Osteoblast (primary cell): ENCODE results near the gene LRP1B. TPM values are rescaled to one million over a fixed set of nuclear protein-coding genes. Genes with fewer than 3 reads are reported as not detected.

Experiments used
- DNase-seq: peaks from one replicate; pipeline ENCODE4 v3.0.0; 2011; ENCODE audit warnings: low spot score, mixed read lengths; ENCODE audit not compliant: insufficient read length; ENCODE audit errors: missing footprints
- H2AFZ ChIP-seq: 2 replicates; pipeline ENCODE4 v1.6.0; 2011; ENCODE audit warnings: mild to moderate bottlenecking, low read length
- H3K27ac ChIP-seq: 2 replicates; pipeline ENCODE4 v1.5.1; 2011; ENCODE audit warnings: mild to moderate bottlenecking, low read depth, low read length, moderate library complexity
- H3K27me3 ChIP-seq: 2 replicates; pipeline ENCODE4 v1.6.0; 2012; ENCODE audit warnings: mild to moderate bottlenecking, control low read depth, inconsistent platforms, low read length, moderate library complexity; ENCODE audit not compliant: insufficient read depth
- H3K36me3 ChIP-seq: 2 replicates; pipeline ENCODE4 v1.5.1; 2011; ENCODE audit warnings: mild to moderate bottlenecking, low read length, control low read depth, moderate library complexity; ENCODE audit not compliant: insufficient read depth
- H3K4me1 ChIP-seq: 2 replicates; pipeline ENCODE4 v1.5.1; 2011; ENCODE audit warnings: mild to moderate bottlenecking, low read length, control low read depth, moderate library complexity; ENCODE audit not compliant: insufficient read depth
- H3K4me2 ChIP-seq: 2 replicates; pipeline ENCODE4 v1.6.0; 2011; ENCODE audit warnings: mild to moderate bottlenecking, low read length; ENCODE audit not compliant: insufficient read depth
- H3K4me3 ChIP-seq: fragments of 200-600 bp; sonication (generic); 3 replicates; pipeline ENCODE4 v1.5.1; 2012; ENCODE audit warnings: mild to moderate bottlenecking, low read length, inconsistent platforms; ENCODE audit not compliant: insufficient read depth
- H3K79me2 ChIP-seq: 2 replicates; pipeline ENCODE4 v1.6.0; 2012; ENCODE audit warnings: mild to moderate bottlenecking, low read length, control low read depth, inconsistent platforms; ENCODE audit not compliant: insufficient read depth
- H3K9me3 ChIP-seq: 2 replicates; pipeline ENCODE4 v1.5.1; 2011; ENCODE audit warnings: low read depth, low read length, control low read depth
- H4K20me1 ChIP-seq: 2 replicates; pipeline ENCODE4 v1.6.0; 2012; ENCODE audit warnings: mild to moderate bottlenecking, low read length, control low read depth; ENCODE audit not compliant: insufficient read depth
- CTCF ChIP-seq: IDR thresholded peaks from 2 replicates; pipeline ENCODE4 v1.5.1; 2011; ENCODE audit warnings: mild to moderate bottlenecking, low read depth, low read length, moderate library complexity; ENCODE audit errors: extremely low read depth
- total RNA-seq: library from RNA; depleted of rRNA; stranded (reverse); fragments of >200 nt; gene quantifications from 2 replicates; pipeline ENCODE4 v1.2.3, GENCODE V29; 2012

Gene LRP1B
- total RNA-seq, 1 donor = not detected

- H4K20me1 ChIP-seq = no peaks in the 10 kb centered on the region
- H3K4me1 ChIP-seq = no peaks in the 10 kb centered on the region
- no peak overlapping the region for H3K27ac ChIP-seq
- no peak overlapping the region for H3K4me2 ChIP-seq
- H3K36me3 ChIP-seq = no peaks in the 10 kb centered on the region
- no peak overlapping the region for H2AFZ ChIP-seq
- no peaks in the 10 kb centered on the region for H3K79me2 ChIP-seq
- no peaks in the 10 kb centered on the region for H3K27me3 ChIP-seq
- H3K9me3 ChIP-seq = no peaks in the 10 kb centered on the region
- TF ChIP-seq CTCF = no peak
- H3K4me3 ChIP-seq = no peak overlapping the region
- no peak for DNase-seq
These were observed 1360.2 kb downstream of the LRP1B start for GRCh38 chr2:140770645-140771044.

- Histone ChIP-seq H3K4me3 (no peak overlapping the region), H3K4me2 (no peak overlapping the region), H4K20me1 (no peaks in the 10 kb centered on the region), H3K79me2 (no peaks in the 10 kb centered on the region), H2AFZ (no peak overlapping the region), H3K9me3 (no peaks in the 10 kb centered on the region), H3K27ac (no peak overlapping the region), H3K36me3 (no peaks in the 10 kb centered on the region), H3K4me1 (no peaks in the 10 kb centered on the region), H3K27me3 (no peaks in the 10 kb centered on the region)
- TF ChIP-seq CTCF = no peak
- no peak for DNase-seq
These were observed 1369.0 kb downstream of the LRP1B start for GRCh38 chr2:140761807-140762206.

- Histone ChIP-seq H3K79me2 (no peaks in the 10 kb centered on the region), H4K20me1 (no peaks in the 10 kb centered on the region), H3K4me2 (no peak overlapping the region), H3K4me1 (no peaks in the 10 kb centered on the region), H3K9me3 (no peaks in the 10 kb centered on the region), H3K27ac (no peak overlapping the region), H3K4me3 (no peak overlapping the region), H2AFZ (no peak overlapping the region), H3K36me3 (no peaks in the 10 kb centered on the region), H3K27me3 (no peaks in the 10 kb centered on the region)
- DNase-seq = no peak
- TF ChIP-seq CTCF = no peak
These were observed 1371.2 kb downstream of the LRP1B start for GRCh38 chr2:140759426-140760156.

- Histone ChIP-seq H3K9me3 (no peaks in the 10 kb centered on the region), H3K4me2 (no peak overlapping the region), H3K36me3 (no peaks in the 10 kb centered on the region), H3K4me3 (no peak overlapping the region), H2AFZ (no peak overlapping the region), H4K20me1 (no peaks in the 10 kb centered on the region), H3K79me2 (no peaks in the 10 kb centered on the region), H3K4me1 (no peaks in the 10 kb centered on the region), H3K27ac (no peak overlapping the region), H3K27me3 (no peaks in the 10 kb centered on the region)
- no peak for DNase-seq
- TF ChIP-seq CTCF = no peak
These were observed 1383.2 kb downstream of the LRP1B start for GRCh38 chr2:140747665-140748064.
